HEK293 (cell line): Measurements from ENCODE around the gene BCL7A.

ENCODE experiments used
- CTCF ChIA-PET: fragments of 350-600 bp; formaldehyde crosslinking; extraction: SDS; loops from one replicate; lab custom pipeline; 2021; ENCODE audit warnings: antibody characterized with exemption; lab: Yijun Ruan, JAX
- POLR2A ChIA-PET: fragments of 300-600 bp; formaldehyde crosslinking; extraction: SDS; loops from one replicate; lab custom pipeline; 2020; ENCODE audit warnings: antibody characterized with exemption, inconsistent platforms; lab: Yijun Ruan, JAX
- H3K27ac ChIP-seq: fragments of 200-500 bp; sonication (Bioruptor generic); 2 replicates; pipeline ENCODE4 v1.5.1; 2014; ENCODE audit warnings: low read depth, low read length, control low read depth, inconsistent platforms; ENCODE audit errors: extremely low read depth
- H3K36me3 ChIP-seq, 2 experiments: fragments of 200-500 bp in 1 of 2; sonication (Bioruptor generic) in 1 of 2; 1 replicate in 1 of 2; 2 replicates in 1 of 2; pipeline ENCODE4 v1.5.1; 2014 to 2017; ENCODE audit warnings: inconsistent platforms in 2 of 2, low read length in 2 of 2; ENCODE audit not compliant: control insufficient read depth in 2 of 2, insufficient read depth in 1 of 2
- H3K4me1 ChIP-seq: fragments of 200-500 bp; sonication (Bioruptor generic); 2 replicates; pipeline ENCODE4 v1.5.1; 2014; ENCODE audit warnings: mild to moderate bottlenecking, low read length, inconsistent platforms; ENCODE audit not compliant: control insufficient read depth, insufficient read depth
- H3K4me3 ChIP-seq: 2 replicates; pipeline ENCODE4 v1.5.1; 2011; ENCODE audit warnings: low read depth, mild to moderate bottlenecking, control low read depth, low read length, moderate library complexity
- H3K9me3 ChIP-seq: fragments of 200-500 bp; sonication (Bioruptor generic); 2 replicates; pipeline ENCODE4 v1.5.1; 2014; ENCODE audit warnings: low read depth, low read length, inconsistent platforms; ENCODE audit not compliant: control insufficient read depth, insufficient read depth
- SP7 ChIP-seq: fragments of 450-650 bp; formaldehyde crosslinking; IDR thresholded peaks from 2 replicates; pipeline ENCODE4 v1.5.1; 2016; ENCODE audit warnings: missing biosample characterization, missing genetic modification characterization
- ZBTB17 ChIP-seq: fragments of 450-650 bp; formaldehyde crosslinking; IDR thresholded peaks from 2 replicates; pipeline ENCODE4 v1.5.1; 2016; ENCODE audit warnings: missing biosample characterization, missing genetic modification characterization
- ZEB2 ChIP-seq: fragments of 450-650 bp; formaldehyde crosslinking; IDR thresholded peaks from 2 replicates; pipeline ENCODE4 v1.5.1; 2016; ENCODE audit warnings: missing biosample characterization, missing genetic modification characterization
- ZNF121 ChIP-seq: fragments of 450-650 bp; formaldehyde crosslinking; IDR thresholded peaks from 2 replicates; pipeline ENCODE4 v1.5.1; 2016; ENCODE audit warnings: missing biosample characterization, missing genetic modification characterization
- ZNF341 ChIP-seq: fragments of 450-650 bp; formaldehyde crosslinking; IDR thresholded peaks from 2 replicates; pipeline ENCODE4; 2016; ENCODE audit warnings: low read depth, missing biosample characterization, missing genetic modification characterization
- ZNF391 ChIP-seq: fragments of 450-650 bp; formaldehyde crosslinking; IDR thresholded peaks from 2 replicates; pipeline ENCODE4 v1.5.1; 2016; ENCODE audit warnings: low read depth, missing biosample characterization, missing genetic modification characterization, borderline replicate concordance
- ZNF426 ChIP-seq: fragments of 450-650 bp; formaldehyde crosslinking; IDR thresholded peaks from 2 replicates; pipeline ENCODE4 v1.5.1; 2017; ENCODE audit warnings: missing biosample characterization, missing genetic modification characterization, mild to moderate bottlenecking, inconsistent platforms, moderate library complexity
- ZSCAN5A ChIP-seq: fragments of 450-650 bp; formaldehyde crosslinking; IDR thresholded peaks from 2 replicates; pipeline ENCODE4 v1.5.1; 2016; ENCODE audit warnings: missing biosample characterization, missing genetic modification characterization
- TF ChIP-seq, protein P1 (sequence below): sonication (generic); formaldehyde crosslinking; IDR thresholded peaks from 2 replicates; pipeline ENCODE4 v1.8.1; 2022; ENCODE audit warnings: mild to moderate bottlenecking, moderate library complexity, missing genetic modification reagents
- TF ChIP-seq, protein P2 (sequence below): fragments of 450-650 bp; formaldehyde crosslinking; conservative IDR thresholded peaks from 2 replicates; pipeline ENCODE4 v1.5.1; 2016; ENCODE audit warnings: low read depth, missing biosample characterization, missing genetic modification characterization
- TF ChIP-seq, protein P3 (sequence below): fragments of 450-650 bp; formaldehyde crosslinking; IDR thresholded peaks from 2 replicates; pipeline ENCODE4 v1.5.1; 2016; ENCODE audit warnings: missing biosample characterization, missing genetic modification characterization, borderline replicate concordance

The BCL7A gene

DNA sequence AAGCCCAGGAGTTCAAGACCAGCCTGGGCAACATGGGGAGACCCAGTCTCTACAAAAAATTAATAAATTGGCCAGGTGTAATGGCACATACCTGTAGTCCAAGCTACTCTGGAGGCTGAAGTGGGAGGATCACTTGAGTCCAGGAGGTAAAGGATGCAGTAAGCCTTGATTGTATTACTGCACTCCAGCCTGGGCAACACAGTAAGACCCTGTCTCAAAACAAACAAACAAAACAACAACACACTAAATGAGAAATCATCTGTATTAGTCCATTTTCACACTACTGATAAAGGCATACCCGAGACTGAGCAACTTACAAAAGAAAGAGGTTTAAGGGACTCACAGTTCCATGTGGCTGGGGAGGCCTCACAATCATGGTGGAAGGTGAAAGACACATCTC is 52.1 kb downstream of the BCL7A start:
- CTCF ChIA-PET: interaction anchor here (2.8 kb wide), 1 partner anchor 49 kb away, joined by 12 read pairs; no protein-coding TSS in a partner anchor
- no peak overlapping the region for H3K4me3 ChIP-seq
- no peaks in the 10 kb centered on the region for H3K9me3 ChIP-seq
- peaks cover 0 to 3% of the 10 kb centered on the region in 2 experiments; a peak in 1 of 3 replicates for H3K36me3 ChIP-seq
- no peak overlapping the region for H3K27ac ChIP-seq
- H3K4me1 ChIP-seq: peaks cover 12% of the 10 kb centered on the region
- POLR2A ChIA-PET: interaction anchor here (1.3 kb wide), 1 partner anchor 15 kb away, joined by 3 read pairs; no protein-coding TSS in a partner anchor
- TF ChIP-seq ZNF121 (tag by site-specific recombination): peak; percentile 86
- no peak for TF ChIP-seq ZNF426
- TF ChIP-seq ZEB2 (tag by site-specific recombination): 0 out of 2 replicates have a peak, but pooled peaks have one; percentile 33

- ChIA-PET CTCF (no interaction called here), POLR2A (interaction anchor here (0.6 kb wide), 2 partner anchors 14 to 1785 kb away, joined by 3 to 12 read pairs; partner anchors contain the start of gene RNU4-2)
- H3K27ac ChIP-seq: no peak overlapping the region
- H3K9me3 ChIP-seq: no peaks in the 10 kb centered on the region
- peaks cover 22% of the 10 kb centered on the region for H3K4me1 ChIP-seq
- no peak overlapping the region for H3K4me3 ChIP-seq
- H3K36me3 ChIP-seq: peaks cover 0 to 3% of the 10 kb centered on the region in 2 experiments; a peak in 1 of 3 replicates
- TF ChIP-seq, protein P1, sequence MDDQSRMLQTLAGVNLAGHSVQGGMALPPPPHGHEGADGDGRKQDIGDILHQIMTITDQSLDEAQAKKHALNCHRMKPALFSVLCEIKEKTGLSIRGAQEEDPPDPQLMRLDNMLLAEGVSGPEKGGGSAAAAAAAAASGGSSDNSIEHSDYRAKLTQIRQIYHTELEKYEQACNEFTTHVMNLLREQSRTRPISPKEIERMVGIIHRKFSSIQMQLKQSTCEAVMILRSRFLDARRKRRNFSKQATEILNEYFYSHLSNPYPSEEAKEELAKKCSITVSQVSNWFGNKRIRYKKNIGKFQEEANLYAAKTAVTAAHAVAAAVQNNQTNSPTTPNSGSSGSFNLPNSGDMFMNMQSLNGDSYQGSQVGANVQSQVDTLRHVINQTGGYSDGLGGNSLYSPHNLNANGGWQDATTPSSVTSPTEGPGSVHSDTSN (CRISPR knock-in tag): no peak
- 0 out of 2 replicates have a peak, but pooled peaks have one; percentile 30 for TF ChIP-seq ZNF341
- TF ChIP-seq, protein P2, sequence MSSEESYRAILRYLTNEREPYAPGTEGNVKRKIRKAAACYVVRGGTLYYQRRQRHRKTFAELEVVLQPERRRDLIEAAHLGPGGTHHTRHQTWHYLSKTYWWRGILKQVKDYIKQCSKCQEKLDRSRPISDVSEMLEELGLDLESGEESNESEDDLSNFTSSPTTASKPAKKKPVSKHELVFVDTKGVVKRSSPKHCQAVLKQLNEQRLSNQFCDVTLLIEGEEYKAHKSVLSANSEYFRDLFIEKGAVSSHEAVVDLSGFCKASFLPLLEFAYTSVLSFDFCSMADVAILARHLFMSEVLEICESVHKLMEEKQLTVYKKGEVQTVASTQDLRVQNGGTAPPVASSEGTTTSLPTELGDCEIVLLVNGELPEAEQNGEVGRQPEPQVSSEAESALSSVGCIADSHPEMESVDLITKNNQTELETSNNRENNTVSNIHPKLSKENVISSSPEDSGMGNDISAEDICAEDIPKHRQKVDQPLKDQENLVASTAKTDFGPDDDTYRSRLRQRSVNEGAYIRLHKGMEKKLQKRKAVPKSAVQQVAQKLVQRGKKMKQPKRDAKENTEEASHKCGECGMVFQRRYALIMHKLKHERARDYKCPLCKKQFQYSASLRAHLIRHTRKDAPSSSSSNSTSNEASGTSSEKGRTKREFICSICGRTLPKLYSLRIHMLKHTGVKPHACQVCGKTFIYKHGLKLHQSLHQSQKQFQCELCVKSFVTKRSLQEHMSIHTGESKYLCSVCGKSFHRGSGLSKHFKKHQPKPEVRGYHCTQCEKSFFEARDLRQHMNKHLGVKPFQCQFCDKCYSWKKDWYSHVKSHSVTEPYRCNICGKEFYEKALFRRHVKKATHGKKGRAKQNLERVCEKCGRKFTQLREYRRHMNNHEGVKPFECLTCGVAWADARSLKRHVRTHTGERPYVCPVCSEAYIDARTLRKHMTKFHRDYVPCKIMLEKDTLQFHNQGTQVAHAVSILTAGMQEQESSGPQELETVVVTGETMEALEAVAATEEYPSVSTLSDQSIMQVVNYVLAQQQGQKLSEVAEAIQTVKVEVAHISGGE: no peak
- TF ChIP-seq, protein P3, sequence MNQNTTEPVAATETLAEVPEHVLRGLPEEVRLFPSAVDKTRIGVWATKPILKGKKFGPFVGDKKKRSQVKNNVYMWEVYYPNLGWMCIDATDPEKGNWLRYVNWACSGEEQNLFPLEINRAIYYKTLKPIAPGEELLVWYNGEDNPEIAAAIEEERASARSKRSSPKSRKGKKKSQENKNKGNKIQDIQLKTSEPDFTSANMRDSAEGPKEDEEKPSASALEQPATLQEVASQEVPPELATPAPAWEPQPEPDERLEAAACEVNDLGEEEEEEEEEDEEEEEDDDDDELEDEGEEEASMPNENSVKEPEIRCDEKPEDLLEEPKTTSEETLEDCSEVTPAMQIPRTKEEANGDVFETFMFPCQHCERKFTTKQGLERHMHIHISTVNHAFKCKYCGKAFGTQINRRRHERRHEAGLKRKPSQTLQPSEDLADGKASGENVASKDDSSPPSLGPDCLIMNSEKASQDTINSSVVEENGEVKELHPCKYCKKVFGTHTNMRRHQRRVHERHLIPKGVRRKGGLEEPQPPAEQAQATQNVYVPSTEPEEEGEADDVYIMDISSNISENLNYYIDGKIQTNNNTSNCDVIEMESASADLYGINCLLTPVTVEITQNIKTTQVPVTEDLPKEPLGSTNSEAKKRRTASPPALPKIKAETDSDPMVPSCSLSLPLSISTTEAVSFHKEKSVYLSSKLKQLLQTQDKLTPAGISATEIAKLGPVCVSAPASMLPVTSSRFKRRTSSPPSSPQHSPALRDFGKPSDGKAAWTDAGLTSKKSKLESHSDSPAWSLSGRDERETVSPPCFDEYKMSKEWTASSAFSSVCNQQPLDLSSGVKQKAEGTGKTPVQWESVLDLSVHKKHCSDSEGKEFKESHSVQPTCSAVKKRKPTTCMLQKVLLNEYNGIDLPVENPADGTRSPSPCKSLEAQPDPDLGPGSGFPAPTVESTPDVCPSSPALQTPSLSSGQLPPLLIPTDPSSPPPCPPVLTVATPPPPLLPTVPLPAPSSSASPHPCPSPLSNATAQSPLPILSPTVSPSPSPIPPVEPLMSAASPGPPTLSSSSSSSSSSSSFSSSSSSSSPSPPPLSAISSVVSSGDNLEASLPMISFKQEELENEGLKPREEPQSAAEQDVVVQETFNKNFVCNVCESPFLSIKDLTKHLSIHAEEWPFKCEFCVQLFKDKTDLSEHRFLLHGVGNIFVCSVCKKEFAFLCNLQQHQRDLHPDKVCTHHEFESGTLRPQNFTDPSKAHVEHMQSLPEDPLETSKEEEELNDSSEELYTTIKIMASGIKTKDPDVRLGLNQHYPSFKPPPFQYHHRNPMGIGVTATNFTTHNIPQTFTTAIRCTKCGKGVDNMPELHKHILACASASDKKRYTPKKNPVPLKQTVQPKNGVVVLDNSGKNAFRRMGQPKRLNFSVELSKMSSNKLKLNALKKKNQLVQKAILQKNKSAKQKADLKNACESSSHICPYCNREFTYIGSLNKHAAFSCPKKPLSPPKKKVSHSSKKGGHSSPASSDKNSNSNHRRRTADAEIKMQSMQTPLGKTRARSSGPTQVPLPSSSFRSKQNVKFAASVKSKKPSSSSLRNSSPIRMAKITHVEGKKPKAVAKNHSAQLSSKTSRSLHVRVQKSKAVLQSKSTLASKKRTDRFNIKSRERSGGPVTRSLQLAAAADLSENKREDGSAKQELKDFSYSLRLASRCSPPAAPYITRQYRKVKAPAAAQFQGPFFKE (tag by site-specific recombination): no peak
- no peak for TF ChIP-seq SP7 (tag by site-specific recombination)
- TF ChIP-seq ZBTB17: peak; percentile 44; the same call in 1 of the 2 replicates
- TF ChIP-seq ZNF391 (tag by site-specific recombination): no peak
- TF ChIP-seq ZSCAN5A: no peak
- TF ChIP-seq, all 188 proteins: peak for 2
These were observed 55.2 kb downstream of the BCL7A start for GRCh38 chr12:122076743-122077495.
